Measurements from ENCODE around the gene ABCB9.
"Not testable (repeated sequence)": the region's sequence is repeated elsewhere in the genome, so short reads cannot be mapped to it uniquely, and the experiment has no call there.

The ABCB9 gene

GRCh38 chr12:122965851-122966742 is at the start of gene ABCB9:
TSS of gene ABCB9 (minus strand) at chr12:122966463. CDS start at chr12:122960235, 6,228 bp downstream.
- peak; percentile 96 for ATAC-seq
- TF ChIP-seq GLIS3 (CRISPR knock-in tag; IDR thresholded peaks at IDR 0.05) (no peak), SNAI2 (CRISPR knock-in tag; IDR thresholded peaks at IDR 0.05) (no peak), CSDC2 (CRISPR knock-in tag; IDR thresholded peaks at IDR 0.05) (no peak), ZC3H10 (CRISPR knock-in tag; IDR thresholded peaks at IDR 0.05) (no peak), CSRNP3 (CRISPR knock-in tag; IDR thresholded peaks at IDR 0.05) (no peak), RARB (CRISPR knock-in tag; IDR thresholded peaks at IDR 0.05) (no peak), PPARA (CRISPR knock-in tag; IDR thresholded peaks at IDR 0.05; ENCODE audit: borderline replicate concordance) (no peak), ZNF565 (CRISPR knock-in tag; conservative IDR thresholded peaks at IDR 0.05; ENCODE audit: low read depth) (no peak), ISL1 (CRISPR knock-in tag; IDR thresholded peaks at IDR 0.05) (no peak)
- TF ChIP-seq, protein P1, sequence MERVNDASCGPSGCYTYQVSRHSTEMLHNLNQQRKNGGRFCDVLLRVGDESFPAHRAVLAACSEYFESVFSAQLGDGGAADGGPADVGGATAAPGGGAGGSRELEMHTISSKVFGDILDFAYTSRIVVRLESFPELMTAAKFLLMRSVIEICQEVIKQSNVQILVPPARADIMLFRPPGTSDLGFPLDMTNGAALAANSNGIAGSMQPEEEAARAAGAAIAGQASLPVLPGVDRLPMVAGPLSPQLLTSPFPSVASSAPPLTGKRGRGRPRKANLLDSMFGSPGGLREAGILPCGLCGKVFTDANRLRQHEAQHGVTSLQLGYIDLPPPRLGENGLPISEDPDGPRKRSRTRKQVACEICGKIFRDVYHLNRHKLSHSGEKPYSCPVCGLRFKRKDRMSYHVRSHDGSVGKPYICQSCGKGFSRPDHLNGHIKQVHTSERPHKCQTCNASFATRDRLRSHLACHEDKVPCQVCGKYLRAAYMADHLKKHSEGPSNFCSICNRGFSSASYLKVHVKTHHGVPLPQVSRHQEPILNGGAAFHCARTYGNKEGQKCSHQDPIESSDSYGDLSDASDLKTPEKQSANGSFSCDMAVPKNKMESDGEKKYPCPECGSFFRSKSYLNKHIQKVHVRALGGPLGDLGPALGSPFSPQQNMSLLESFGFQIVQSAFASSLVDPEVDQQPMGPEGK (CRISPR knock-in tag; IDR thresholded peaks at IDR 0.05; ENCODE audit: borderline replicate concordance), result no peak
- TF ChIP-seq, protein P2, sequence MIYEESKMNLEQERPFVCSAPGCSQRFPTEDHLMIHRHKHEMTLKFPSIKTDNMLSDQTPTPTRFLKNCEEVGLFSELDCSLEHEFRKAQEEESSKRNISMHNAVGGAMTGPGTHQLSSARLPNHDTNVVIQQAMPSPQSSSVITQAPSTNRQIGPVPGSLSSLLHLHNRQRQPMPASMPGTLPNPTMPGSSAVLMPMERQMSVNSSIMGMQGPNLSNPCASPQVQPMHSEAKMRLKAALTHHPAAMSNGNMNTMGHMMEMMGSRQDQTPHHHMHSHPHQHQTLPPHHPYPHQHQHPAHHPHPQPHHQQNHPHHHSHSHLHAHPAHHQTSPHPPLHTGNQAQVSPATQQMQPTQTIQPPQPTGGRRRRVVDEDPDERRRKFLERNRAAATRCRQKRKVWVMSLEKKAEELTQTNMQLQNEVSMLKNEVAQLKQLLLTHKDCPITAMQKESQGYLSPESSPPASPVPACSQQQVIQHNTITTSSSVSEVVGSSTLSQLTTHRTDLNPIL (CRISPR knock-in tag; IDR thresholded peaks at IDR 0.05; ENCODE audit: low read depth), result no peak

DNA sequence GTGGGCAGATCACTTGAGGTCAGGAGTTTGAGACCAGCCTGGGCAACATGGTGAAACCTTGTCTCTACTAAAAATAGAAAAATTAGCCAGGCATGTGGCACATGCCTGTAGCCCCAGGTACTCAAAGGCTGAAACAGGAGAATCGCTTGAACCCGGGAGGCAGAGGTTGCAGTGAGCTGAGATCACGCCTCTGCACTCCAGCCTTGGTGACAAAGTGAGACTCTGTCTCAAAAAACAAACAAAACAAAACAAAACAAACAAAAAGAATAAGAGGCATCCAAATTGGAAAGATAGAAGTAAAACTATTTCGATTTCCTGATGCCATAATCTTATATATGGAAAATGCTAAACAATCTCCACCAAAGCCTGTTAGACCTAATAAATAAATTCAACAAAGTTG is 48.2 kb upstream of the ABCB9 start:
- ATAC-seq, result not testable (repeated sequence)

DNA sequence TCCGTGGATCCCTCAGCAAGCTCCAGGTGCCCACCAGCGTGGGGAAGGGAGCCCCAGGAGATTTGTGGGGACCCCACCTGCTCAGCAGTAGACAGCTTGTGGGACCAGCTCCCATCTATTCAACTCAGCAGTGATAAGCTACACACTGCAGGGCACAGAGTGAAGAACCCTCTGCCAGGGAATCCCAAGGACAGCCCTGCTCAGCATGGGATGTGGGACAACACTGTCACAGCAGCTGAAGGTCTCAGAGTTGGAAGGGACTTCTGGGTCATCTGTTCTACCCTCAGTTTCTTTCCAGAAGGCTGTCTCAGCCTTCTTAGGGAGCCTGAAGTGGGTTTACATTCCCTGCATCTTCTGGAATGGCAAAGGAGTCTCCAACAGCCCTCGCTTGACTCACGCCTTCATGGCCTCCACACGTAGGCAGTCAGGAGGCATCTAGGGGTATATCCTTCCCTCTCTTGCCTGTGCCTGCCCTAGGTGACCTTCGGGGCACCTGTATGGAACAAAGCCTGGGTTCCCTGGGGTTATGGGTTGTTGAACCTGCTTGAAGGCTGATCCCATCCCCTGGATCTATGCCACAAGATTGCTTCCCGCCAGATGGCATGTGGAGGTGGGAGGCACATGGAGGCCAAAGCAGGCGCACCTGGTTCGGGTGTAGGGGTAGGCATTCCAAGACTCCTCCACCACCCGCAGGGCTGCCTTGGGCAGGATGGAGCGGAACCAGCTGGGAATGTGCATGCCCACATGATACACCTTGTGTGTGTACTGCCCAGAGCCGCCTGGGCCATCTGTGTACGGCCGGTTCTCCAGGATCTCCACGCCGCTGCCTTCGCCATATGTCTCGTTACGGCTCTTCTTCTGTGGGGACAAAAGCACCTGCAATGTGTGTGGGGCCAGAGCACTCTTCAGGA is 47.2 kb upstream of the ABCB9 start:
- no peak for ATAC-seq
- TF ChIP-seq ZNF565 (CRISPR knock-in tag; conservative IDR thresholded peaks at IDR 0.05; ENCODE audit: low read depth) (no peak), ARNTL (CRISPR knock-in tag; IDR thresholded peaks at IDR 0.05; ENCODE audit: borderline replicate concordance, low read depth) (no peak), ISL1 (CRISPR knock-in tag; IDR thresholded peaks at IDR 0.05) (no peak), PPARA (CRISPR knock-in tag; IDR thresholded peaks at IDR 0.05; ENCODE audit: borderline replicate concordance) (no peak)

DNA sequence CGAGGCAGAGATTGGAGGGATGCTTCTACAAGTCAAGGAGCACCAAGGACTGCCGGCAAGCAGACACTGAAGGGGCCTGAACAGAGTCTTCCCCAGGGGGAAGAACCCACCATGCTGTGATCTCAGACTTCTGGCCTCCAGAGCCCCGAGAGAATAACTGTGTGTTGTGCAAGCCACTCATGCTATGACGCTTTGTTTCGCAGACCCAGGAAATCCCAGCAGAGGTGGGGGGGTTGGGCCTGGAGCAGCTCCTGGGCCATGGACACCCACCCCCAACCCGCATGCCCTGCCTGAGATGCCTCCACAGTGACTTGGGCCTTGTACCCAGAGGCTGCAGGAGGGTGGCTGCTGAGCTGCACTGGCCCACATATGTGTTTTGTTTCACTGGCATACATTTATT is 45.4 kb upstream of the ABCB9 start:
- no peak for TF ChIP-seq ZFP3 (CRISPR knock-in tag; IDR thresholded peaks at IDR 0.05)
- TF ChIP-seq BACH2 (CRISPR knock-in tag; IDR thresholded peaks at IDR 0.05; ENCODE audit: borderline replicate concordance), result no peak
- TF ChIP-seq ARNTL (CRISPR knock-in tag; IDR thresholded peaks at IDR 0.05; ENCODE audit: borderline replicate concordance, low read depth), result no peak
- no peak for TF ChIP-seq TOX (CRISPR knock-in tag; IDR thresholded peaks at IDR 0.05; ENCODE audit: borderline replicate concordance)
- no peak for TF ChIP-seq TCF4 (CRISPR knock-in tag; IDR thresholded peaks at IDR 0.05; ENCODE audit: borderline replicate concordance)
- no peak for TF ChIP-seq ZFP30 (CRISPR knock-in tag; IDR thresholded peaks at IDR 0.05)
- TF ChIP-seq, protein P1 (CRISPR knock-in tag; IDR thresholded peaks at IDR 0.05; ENCODE audit: borderline replicate concordance), result no peak
- no peak for TF ChIP-seq ZNF8 (CRISPR knock-in tag; IDR thresholded peaks at IDR 0.05)
- no peak for TF ChIP-seq ZNF70 (CRISPR knock-in tag; IDR thresholded peaks at IDR 0.05)
- ATAC-seq, result no peak

All from SK-N-SH treated with all-trans-retinoic acid at 6 μM for 48 hours (cell line).